IPS-18c (cell line): ENCODE data around the gene R3HDML.

Experiments
- H3K4me3 ChIP-seq: 2 replicates; pipeline ENCODE4 v1.7.0; 2013; ENCODE audit warnings: low read depth, mild to moderate bottlenecking, low read length, moderate library complexity; ENCODE audit not compliant: insufficient read depth
- H3K9me3 ChIP-seq: one replicate; pipeline ENCODE4 v1.6.1; 2013; ENCODE audit warnings: mild to moderate bottlenecking, low read length, moderate library complexity; ENCODE audit not compliant: control insufficient read depth, insufficient read depth

Gene R3HDML

DNA sequence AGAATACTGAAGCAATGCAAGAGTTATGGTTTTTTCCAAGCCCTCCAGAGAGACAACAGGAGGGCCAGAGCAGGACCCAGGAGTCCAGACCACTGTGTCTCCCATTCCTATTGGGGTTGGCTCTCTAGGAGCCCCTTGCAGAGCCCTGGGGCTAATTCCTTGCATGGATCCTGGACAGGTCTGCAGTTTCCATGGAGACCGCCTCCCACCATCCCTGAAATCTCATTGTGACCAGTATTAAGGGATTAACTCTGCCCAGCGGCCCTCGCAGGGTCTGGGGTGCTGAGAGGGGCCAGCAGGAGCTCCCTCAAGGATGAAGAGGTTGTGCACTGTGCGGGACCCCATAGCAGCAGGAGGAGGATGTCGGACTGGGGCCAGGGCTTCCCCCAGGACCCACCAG is 53.4 kb downstream of the R3HDML start:
- H3K9me3 ChIP-seq, result no peaks in the 10 kb centered on the region
- H3K4me3 ChIP-seq, result no peak overlapping the region

DNA sequence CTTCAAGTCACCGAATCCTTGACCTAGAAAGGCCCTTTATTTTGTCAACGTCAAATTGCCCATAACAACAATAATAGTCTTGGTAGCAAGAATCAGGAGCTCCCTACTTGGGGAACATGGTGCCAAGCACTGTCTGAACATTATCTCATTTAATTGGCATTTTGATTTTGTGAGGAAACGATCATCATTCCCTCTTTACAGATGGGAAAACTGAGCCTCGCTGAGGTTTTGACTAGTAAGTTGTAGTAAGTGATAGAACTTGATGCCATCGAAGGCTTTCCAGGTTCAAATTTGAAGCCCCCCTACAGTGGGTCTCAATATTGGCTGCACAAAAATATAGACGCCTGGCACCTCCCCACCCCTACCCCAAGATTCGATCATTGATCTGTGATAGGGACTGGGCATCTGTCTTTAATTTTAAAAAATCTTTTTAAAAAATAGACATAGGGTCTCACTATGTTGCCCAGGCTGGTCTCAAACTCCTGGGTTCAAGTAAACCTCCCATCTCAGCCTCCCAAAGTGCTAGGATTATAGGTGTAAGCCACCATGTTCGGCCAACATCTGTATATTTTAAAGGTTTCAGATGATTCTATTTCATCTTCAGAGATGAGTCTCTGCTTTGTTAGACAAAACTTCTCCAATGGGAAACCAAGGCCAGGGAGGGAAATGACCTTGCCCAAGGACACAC is 55.4 kb downstream of the R3HDML start:
- Histone ChIP-seq H3K9me3 (no peaks in the 10 kb centered on the region), H3K4me3 (no peak overlapping the region)

DNA sequence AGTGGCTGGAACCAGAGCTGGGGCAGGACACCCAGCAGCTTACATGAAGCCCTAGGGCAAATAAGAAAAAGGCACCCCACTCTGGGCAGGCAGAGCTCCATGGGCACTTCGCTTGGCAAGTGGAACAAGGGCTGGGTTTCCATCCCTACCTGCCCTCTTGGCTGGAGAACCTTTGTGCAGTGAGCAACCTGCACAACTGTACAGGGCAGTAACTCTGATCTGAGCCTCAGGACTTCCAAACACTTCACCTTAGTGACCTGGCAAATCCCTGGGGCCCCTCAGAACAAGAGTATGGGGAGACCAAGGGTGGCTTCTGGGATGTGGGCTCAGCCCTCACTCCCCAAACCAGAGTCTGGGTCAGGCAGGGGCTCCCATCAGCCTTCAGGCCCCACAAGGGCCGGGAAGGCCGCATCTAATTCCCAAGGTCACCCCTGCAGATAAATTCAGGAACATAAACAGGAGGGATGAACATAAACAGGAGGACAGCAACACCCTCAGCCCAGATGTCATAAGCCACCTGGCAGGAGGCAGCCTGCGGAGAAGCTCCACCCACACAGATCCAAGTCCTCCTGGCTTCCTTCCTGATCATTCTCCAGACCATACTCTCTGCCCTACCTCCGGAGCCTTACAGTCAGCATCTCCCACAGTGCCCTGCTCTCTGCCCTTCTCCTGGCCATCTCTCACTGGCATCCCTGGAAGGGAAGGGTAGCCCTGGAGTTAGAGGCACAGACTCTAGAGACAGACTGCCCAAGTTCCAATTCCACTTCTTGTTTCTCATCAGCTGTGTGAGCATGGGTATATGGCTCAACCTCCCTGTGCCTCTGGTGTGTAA is 56.1 kb downstream of the R3HDML start:
- H3K9me3 ChIP-seq, result no peaks in the 10 kb centered on the region
- no peak overlapping the region for H3K4me3 ChIP-seq

DNA sequence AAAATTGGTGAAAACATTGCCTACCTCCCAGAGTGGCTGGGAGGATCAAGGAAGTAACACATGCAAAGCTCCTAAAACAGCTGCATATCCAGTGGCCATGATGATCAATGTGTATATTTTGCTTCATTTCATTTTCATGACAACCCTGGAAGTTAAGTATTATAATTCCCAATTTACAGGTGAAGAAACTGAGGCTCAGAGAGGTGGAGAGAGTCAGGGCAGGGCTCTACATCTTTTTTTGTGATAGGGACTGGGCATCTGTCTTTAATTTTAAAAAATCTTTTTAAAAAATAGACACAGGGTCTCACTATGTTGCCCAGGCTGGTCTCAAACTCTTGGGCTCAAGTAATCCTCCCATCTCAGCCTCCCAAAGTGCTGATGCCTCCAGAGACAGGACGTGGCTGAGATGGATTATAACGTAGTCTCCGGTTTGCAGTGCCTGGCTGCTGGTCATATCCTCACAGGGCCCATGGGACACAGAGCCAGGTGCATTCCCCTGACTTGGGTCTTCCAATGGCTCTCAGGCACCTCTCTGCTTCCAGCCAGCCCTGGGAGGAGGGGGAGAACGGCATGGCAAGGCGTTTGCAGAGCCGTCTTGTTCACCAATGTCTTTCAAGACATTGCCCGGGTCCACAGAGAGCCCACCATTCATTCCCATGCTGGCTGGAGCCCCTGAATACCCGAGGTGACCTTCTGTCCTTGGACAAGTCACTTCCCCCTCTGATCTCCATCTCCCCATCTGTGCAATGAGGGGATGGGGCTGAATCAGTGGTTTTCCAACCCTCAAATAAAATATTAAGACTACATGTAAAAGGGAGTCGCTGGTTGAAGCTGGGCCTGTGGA is 57.0 kb downstream of the R3HDML start:
- Histone ChIP-seq H3K4me3 (no peak overlapping the region), H3K9me3 (no peaks in the 10 kb centered on the region)

DNA sequence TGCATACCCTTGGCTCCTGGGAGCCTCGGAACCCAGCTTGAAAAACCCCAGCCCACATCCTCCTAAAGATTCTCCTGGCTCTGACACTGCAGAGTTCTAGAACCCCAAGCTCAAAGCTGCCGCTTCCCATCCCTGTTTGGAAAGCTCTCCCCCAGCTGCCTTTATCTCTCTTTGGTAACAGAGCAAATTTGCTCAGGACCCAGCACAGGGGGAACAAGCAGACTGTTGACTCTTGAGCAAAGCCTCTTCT is 57.5 kb downstream of the R3HDML start:
- H3K4me3 ChIP-seq, result no peak overlapping the region
- no peaks in the 10 kb centered on the region for H3K9me3 ChIP-seq

DNA sequence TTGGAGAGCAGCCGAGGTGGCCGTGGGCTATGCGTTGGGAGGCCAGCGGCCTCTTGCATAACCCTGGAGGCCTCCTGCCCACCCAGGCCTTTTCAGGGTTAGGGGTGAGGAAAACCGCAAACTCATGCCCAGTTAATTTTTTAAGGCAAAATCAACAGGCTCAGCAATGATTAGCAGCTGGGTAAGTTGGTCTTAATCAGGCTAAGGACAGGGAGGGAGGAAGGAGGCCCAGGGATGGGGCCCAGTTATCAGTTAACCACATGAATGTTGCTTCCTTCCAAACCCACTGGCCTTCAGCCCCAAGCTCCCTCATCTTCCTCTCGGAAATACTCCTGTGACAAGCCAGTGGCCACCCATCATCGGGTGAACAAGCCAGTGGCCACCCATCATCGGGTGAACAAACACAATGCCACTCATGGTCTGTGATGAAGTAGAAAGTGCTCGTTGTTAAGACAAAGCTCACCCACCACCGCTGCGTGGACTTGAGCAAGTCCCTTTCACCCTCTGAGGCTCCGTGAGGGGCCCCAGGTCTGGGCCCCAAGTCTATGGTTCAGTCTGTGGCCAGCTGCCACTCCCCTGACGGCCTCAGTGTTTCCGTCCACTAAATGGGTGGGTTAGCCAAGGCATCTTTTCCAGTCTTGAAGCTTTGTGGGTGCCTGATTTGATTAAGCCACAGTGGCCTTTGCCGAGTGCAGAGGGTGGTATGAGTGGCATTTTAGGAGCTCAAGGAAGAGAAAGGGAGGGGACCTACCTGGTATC is 58.0 kb downstream of the R3HDML start:
- H3K9me3 ChIP-seq, result no peaks in the 10 kb centered on the region
- no peak overlapping the region for H3K4me3 ChIP-seq

DNA sequence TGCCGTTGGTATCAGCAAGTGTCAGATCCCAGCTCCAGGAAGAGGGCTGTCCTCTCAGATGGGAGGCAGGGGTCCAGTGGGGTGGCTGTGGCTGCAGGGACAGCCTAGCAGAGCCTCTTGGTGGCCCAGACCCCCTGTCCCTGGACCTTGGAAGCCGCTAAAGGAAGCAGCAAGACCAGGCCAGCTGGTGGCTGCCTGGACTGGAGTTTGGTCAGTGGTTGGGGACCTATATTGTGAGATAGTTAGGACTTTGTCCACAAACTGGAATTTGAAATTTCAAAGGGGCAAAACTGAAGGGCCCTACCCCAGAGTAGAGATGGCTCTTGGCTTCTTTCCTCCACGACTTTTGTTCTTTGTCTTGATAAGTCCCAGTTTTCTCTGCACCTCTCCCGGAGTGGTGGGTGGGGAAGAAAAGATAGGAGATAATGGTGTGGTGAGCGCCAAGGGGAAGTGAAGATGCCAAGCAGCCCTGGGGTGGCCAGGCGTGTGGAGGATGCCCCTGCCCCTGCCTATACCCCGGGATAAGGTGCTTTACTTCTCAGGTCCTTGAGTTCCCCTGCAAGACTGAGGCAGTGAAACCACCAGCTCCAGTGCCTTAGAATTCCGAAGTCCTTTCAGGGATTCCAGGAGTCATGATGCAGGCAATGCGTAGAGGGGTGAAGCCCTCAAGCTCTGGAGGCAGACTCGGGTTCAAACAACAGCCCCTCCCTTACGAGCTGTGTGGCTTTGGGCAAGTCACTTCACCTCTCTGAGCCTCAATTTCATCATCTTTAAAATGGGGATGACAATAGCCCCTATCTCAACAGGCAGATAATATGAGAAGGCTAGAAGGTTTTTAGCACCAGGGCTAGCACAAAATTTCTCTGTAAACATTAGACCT is 58.9 kb downstream of the R3HDML start:
- no peak overlapping the region for H3K4me3 ChIP-seq
- no peaks in the 10 kb centered on the region for H3K9me3 ChIP-seq

DNA sequence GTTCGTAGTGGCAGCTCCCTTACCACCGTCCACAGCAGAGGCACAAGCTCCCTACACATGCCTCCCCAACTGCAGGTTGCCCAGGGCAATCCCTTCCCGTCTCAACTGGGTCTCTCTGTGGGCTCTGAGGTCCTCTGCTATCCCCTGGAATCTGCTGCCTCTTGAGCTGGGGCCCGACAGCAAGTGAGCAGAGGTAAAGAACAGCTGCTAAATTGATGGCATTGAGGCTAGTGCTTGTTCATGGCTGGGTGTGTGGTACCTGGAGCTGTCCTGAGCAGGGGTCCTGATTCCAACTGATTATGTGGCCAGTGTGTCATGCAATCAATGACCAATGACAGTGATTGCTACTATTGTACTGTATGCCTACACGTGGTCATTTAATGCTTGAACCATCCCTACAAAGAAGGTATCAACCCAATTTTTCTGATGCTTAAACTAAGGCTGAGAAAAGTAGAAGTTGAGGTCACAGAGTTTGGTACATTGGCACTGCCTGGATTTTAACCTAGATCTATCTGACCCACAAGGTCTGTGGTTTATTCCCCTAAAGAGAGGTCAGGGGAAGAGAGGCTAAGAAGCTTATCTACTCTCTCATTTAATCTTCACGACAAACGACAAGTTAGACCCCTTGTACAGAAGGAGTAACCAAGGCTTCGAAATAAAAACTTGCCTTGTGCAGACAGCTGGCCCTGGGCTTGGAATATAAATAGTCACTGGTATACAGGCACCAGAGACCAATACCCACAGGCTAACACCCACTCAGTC is 59.7 kb downstream of the R3HDML start:
- no peak overlapping the region for H3K4me3 ChIP-seq
- no peaks in the 10 kb centered on the region for H3K9me3 ChIP-seq

DNA sequence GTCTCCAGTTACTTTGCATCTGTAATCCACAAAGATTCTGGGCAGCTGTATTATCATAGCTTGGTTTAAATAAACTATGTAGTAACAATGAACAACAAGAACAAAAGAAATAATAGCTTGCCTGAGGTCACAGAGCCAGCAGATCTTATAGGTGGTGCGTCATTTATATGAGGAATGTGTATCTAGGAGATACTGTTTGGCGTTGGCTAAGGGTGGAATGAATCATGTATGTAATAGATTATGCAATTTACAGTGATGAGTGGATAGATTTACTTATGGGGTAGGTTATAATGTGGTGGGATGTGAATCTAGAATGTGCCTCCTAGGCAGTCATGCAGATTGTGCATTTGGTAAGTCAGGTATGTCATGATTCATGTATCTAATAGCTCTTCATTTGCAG is 61.5 kb downstream of the R3HDML start:
- no peaks in the 10 kb centered on the region for H3K9me3 ChIP-seq
- H3K4me3 ChIP-seq, result no peak overlapping the region

DNA sequence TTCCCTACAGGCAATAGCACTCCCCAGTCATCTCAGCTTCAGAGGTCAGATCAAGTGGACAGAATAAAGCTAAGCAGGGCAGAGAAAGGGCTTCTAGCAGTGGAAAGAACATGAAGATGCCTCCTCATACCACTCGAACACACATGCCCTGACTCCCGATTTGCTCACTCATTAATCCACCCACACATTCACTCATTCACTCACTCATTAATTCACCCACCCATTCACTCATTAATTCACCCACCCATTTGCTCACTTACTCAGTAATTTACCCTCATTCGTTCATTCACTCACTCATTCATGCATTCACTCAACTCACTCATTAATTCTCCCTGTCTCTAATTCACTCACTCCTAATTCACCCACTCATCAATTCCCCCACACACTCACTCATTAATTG is 62.6 kb downstream of the R3HDML start:
- Histone ChIP-seq H3K9me3 (no peaks in the 10 kb centered on the region), H3K4me3 (no peak overlapping the region)

DNA sequence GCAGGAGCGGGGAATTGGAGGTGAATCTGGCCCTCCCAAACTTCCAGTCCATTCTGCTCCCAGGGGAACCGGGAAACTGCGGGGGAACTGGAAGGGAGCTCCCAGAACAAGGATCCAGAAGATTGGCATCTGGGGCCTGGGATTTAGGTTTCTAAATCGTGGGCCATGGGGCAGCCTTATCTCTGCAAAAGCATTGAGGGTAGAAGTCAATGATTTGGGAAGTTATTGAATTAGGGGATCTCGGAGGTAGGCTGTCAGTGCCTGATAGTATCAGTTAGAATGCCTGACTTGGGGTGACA is 63.8 kb downstream of the R3HDML start:
- no peaks in the 10 kb centered on the region for H3K9me3 ChIP-seq
- no peak overlapping the region for H3K4me3 ChIP-seq
